NCI-H128 (cell line): ENCODE measurements around the gene ARHGAP15.

ENCODE experiments used
- DNase-seq: peaks from one replicate; lab custom pipeline; 2025; ENCODE audit not compliant: unreplicated experiment; lab: John Stamatoyannopoulos, UW

The ARHGAP15 gene

GRCh38 chr2:143705108-143705707 is 576.0 kb downstream of the ARHGAP15 start:
- no peak for DNase-seq

DNA sequence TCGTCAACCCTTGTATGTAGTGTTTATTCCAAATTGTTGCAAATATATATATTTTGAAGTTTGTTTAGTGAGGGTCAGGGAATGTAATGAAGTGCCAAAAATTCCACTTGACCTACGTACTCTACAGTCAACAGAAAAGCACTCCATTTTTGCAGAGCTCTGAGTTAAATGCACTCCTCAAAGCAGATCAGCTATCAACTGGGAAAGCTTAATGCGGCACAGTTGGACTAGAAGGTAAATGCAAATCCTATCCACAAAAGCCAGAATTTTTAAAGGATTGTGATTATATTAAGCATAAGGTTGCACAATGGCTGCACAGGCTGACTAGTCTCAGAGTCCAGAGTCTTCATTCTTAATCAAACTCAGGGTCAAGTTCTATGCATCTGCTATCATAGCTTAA is 577.1 kb downstream of the ARHGAP15 start:
- DNase-seq: no peak

- no peak for DNase-seq
Observed at GRCh38 chr2:143708682-143709081, 579.5 kb downstream of the ARHGAP15 start.

GRCh38 chr2:143710196-143710595 is 581.0 kb downstream of the ARHGAP15 start:
- no peak for DNase-seq

DNA sequence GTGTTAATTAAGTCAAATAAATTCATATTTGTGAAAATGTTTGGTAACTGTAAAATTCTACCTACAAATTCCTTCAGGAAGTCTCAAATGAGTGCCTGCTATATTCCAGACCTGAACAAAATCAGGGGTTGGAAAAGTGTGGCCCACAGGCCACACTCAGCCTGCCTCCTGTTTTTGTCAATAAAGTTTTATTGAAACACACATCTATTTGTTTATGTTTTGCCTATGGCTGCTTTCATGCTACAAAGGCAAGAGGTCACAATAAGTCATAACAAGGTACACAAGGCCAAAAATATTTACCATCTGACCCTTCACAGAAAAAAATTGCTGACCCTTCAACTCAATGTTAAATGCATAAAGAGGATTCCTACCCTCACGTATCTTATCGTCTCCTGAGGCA is 581.7 kb downstream of the ARHGAP15 start:
- no peak for DNase-seq

DNA sequence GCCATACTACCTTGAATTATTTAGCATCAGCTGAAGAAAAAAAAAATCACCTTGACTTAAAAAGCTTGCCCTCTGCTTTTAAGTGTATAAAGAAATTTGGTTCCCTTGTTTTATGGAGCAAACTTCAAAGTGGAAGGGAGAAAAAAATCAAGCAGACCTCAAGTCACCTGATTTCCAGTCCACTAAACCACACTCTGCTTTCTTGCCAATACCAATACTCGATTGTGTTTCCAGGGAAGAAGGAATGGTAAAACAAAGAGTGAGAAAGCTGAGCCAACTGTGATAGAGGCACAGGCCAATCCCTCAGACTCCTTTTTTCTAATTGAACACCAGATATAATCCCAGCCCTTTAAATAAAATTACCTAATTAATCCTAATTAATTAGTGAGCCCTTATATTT is 587.3 kb downstream of the ARHGAP15 start:
- DNase-seq: no peak

- DNase-seq: no peak
Observed at GRCh38 chr2:143717053-143717452, 587.8 kb downstream of the ARHGAP15 start.

- no peak for DNase-seq
Observed at GRCh38 chr2:143717536-143718168, 588.4 kb downstream of the ARHGAP15 start.

DNA sequence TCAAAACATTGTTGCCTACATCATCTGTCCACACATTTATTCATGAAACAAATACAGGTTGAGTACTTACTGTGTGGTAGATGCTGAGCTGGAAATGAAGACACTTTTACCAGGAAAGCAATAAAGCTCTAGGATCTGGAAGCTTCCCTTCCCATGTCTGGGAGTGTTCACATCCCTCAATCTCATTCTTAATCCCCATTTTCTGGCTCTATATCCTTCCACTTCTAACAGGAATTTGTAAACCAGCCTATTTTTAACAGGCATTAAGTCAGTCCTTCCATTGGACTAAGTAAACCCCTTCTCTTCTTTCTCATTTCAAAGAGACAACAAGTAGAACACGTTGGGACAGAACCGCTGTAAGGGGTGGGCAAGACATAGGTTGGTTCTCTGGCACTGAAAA is 589.5 kb downstream of the ARHGAP15 start:
- no peak for DNase-seq

DNA sequence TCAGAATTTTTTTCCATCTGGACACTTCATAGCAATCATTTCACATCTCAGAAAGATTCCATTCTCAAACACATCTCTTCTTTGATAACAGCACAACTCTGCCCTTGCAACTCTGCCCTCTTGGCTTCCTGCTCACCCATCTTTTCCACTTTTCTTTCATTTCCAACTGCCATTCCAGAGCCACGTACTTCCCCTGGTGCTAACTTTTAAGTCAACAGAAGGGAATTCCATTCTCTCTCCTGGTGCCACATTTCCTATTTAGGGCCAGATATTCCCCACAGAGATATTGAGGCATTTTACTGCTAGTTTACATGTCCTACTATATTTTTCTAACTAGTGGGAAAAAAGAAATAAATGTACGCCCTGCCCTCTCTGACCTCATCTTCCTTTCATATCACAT is 590.2 kb downstream of the ARHGAP15 start:
- no peak for DNase-seq

GRCh38 chr2:143720095-143720664 is 591.0 kb downstream of the ARHGAP15 start:
- no peak for DNase-seq

DNA sequence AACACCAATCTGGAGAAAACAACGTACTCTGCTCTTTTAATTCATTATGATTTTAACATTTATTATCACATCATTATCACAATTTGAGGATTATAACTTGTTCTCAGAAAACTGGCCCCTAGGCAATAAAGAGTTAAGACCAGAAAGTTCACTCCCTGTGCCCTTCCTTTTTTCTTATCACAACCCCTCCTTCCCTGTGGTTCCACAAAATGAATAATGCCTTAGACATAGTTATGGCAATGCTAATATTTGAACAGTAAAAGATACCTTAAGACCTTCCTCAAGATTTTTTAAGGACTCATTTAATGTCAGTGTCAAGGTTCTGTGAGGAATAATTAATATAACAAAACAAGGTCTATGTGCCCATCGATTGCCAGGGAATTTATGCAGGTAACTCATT is 596.2 kb downstream of the ARHGAP15 start:
- no peak for DNase-seq

GRCh38 chr2:143726151-143726845 is 597.1 kb downstream of the ARHGAP15 start:
- DNase-seq: no peak

DNA sequence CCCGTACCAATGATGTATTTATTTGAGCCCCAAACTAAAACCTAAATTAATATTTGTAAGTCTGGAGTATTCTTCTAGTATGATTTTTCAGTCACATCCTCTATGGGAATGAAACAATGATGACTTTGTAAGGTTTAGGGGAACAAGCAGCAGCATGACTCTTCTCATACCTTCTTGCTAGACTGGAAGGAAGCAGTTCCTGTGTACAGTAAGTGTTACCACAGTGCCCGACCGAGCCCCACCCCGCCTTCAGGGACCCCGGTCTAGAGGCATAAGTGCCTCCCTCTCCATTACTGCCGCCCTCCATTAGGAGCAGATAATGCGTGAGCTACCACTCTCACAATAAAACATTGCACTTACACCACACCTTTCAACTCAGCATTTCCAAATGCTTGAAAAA is 599.3 kb downstream of the ARHGAP15 start:
- no peak for DNase-seq

GRCh38 chr2:143729296-143729814 is 600.1 kb downstream of the ARHGAP15 start:
- no peak for DNase-seq

DNA sequence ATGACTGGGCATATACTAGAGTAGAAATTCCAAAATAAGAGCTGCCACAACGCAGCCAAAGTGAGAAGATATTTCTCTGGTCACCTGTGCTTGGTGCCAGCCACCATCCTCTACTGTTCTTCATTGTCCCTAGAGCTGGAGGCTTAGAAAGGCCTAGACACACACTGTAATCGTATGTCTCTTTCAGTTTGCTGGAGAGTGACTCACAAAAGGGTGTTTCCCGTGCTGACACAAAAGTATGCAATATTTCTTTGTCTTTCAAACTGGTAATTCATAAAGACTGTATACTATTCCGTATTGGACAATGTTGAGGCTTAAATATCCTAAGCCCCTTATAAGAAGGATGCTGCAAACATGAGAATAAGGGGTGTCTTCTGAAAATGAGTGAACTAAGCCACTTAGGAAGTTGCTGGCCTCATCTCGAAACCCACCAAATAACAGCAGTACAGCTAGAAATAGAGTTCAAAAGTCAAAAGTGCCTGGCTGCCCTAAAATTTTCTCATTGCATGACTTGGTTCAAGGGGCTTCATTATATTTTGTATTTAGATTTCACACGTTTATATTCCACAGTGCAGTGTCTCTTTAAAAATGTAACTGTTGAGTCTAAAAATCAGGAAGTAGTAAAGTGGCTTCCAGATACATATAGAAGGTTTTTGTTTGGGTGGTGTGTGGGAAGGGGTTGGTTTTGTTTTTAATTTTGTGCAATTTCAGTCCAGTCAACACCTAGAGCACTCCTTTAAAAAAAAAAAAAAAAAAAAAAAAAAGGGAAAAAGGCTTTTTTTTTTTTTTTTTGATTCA is 601.1 kb downstream of the ARHGAP15 start:
- DNase-seq: no peak

GRCh38 chr2:143730953-143731260 is 601.7 kb downstream of the ARHGAP15 start:
- no peak for DNase-seq

DNA sequence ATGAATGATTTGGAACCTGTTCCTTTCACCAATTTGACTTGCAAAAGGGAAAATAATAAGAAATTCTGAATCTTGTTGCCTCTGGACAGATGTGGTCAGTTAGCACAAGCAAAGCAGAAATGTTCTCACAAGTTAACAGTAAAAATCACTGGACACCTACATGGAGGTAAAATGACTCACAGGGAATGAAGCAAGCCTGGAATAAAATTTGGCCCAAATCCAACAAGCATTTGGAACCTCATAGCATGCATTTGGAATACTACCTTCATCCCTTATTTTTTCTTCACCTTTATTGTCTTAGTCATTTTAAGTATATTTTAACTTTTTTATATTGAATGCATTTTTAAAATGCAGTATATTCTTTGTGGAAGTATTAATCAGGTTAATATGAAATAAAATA is 602.9 kb downstream of the ARHGAP15 start:
- no peak for DNase-seq

GRCh38 chr2:143732871-143733270 is 603.7 kb downstream of the ARHGAP15 start:
- no peak for DNase-seq

DNA sequence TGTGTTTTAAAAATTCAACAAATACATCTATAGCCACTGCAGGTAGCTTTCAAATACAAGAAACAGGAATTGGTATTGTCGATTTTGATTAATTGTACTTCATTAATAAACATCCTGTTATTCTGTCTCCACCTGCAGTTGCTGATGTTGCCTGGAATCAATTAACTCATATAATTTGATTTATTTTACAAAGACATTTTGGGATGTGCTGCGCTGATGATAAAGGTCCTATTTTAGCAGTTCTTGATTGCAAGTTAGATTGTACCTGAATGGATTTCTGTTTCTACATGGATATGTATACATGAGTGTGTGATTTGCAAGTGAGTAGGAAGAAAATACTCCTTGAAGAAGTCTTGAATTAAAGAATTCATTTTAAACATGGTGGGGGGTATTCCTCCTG is 605.3 kb downstream of the ARHGAP15 start:
- DNase-seq: no peak

- no peak for DNase-seq
Observed at GRCh38 chr2:143736904-143737303, 607.7 kb downstream of the ARHGAP15 start.
